Measurements from ENCODE around the gene POFUT2.

The POFUT2 gene

DNA sequence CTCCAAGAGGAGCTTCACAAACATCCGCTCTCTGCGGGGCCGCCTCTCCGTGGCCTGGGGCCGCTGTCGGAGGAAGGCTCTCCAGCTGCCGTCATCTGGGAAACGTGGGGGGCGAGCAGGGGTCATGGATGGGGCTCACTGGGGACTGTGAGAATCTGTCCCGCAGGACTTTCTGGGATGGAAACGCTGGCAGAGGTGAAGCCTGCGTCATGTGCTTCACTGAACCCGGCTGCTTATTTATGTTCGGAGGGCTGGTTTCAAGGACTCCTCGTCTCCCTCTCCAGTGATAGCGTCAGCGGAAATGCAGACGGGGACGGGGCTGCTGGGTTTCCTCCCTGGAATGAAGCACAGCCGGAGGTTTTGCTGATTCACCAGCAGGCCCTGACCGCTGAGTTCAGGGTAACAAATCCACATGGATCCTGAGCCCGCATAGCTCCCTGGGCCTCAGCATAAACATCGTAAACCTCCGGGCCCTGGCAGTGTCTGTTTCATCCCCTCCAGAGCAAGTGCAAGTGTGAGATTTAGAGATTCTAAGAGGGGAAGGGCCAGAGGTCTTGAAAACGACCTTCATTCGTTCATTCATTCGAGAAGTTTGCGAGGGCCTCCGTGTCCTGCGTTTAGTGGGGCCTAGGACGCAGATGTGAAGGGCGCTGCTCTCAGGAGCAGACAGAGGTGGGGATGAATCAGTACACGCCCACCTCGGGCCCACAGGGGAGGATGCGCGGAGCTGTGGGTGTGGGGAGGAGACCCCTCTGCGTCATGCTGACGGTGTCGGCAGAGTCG lies 7.0 kb upstream of the POFUT2 start:
- H3K27ac ChIP-seq, result no peak overlapping the region

DNA sequence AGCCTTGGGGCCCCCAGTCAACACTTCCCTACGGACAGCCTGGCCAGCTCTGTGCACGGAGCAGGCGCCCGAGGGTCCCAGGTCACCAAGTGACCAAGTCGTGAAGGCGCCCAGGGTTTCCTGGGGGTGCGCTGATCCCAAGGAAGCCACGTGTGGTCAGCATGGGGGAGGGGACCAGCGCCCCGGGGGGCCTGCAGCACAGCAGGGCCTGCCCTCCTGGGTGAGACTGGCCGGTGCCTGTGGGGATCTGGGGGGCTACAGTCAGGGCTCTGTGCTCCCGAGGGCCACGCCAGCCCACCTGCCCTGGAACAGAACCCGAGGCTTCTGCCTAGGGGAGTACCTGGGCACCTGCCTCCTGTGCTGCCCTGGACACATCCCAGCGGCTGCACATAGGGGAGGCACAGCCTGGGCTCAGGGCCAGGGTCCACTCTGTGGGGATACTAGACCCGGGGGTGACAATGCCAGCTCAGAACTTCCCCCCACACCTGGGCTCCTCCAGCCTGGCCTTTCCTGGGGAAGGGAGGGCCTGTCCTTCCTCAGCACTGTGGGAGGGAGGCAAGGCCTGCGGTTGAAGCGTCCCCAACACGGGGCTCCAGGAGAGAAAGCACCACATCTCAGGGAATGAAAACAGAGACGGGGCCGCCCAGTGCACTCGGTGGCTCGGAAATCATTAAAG lies 6.2 kb upstream of the POFUT2 start:
- H3K27ac ChIP-seq, result no peak overlapping the region
- H3K9me3 ChIP-seq (ENCODE audit: severe bottlenecking), result no peaks in the 10 kb centered on the region
- no peaks in the 10 kb centered on the region for H3K27me3 ChIP-seq (ENCODE audit: insufficient read depth, low read depth, severe bottlenecking)
- TF ChIP-seq, protein P1, sequence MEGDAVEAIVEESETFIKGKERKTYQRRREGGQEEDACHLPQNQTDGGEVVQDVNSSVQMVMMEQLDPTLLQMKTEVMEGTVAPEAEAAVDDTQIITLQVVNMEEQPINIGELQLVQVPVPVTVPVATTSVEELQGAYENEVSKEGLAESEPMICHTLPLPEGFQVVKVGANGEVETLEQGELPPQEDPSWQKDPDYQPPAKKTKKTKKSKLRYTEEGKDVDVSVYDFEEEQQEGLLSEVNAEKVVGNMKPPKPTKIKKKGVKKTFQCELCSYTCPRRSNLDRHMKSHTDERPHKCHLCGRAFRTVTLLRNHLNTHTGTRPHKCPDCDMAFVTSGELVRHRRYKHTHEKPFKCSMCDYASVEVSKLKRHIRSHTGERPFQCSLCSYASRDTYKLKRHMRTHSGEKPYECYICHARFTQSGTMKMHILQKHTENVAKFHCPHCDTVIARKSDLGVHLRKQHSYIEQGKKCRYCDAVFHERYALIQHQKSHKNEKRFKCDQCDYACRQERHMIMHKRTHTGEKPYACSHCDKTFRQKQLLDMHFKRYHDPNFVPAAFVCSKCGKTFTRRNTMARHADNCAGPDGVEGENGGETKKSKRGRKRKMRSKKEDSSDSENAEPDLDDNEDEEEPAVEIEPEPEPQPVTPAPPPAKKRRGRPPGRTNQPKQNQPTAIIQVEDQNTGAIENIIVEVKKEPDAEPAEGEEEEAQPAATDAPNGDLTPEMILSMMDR (IDR thresholded peaks at IDR 0.05; ENCODE audit: low read depth, low read length), result no peak
- H3K4me3 ChIP-seq (ENCODE audit: low read depth, low read length), result no peak overlapping the region
- DNase-seq, result no peak
- no peaks in the 10 kb centered on the region for H3K36me3 ChIP-seq

More for the DNA sequence above, 7.0 kb upstream of the POFUT2 start:
- no peak for DNase-seq
- H3K4me3 ChIP-seq (ENCODE audit: low read depth, low read length), result no peak overlapping the region
- TF ChIP-seq, protein P1 (IDR thresholded peaks at IDR 0.05; ENCODE audit: low read depth, low read length), result no peak
- H3K36me3 ChIP-seq, result no peaks in the 10 kb centered on the region
- H3K27me3 ChIP-seq (ENCODE audit: insufficient read depth, low read depth, severe bottlenecking), result no peaks in the 10 kb centered on the region
- H3K9me3 ChIP-seq (ENCODE audit: severe bottlenecking), result no peaks in the 10 kb centered on the region

DNA sequence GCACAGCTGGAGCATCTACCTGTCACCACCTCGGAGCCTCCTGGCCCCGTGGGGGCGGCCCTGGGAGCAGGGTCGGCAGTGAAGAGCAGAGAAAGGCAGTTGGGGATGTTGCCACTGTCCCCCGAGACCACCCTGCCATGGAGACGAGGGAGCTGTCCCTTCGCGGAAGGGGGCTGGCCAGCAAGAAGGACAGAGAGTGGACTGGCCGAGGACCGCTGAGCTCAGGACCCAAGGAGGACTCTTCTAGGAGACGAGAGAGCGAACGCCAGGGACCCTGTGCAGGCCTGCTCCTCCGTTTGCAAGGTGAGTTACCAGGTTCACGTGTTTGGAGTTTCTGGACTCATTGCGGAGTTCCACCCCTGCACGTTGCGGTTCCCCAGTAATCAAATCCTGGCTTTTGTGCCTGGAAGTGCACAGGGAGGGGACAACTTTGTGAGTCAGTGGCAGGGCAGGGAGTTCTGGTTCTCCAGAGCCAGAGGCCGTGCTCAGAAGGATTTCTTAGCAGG lies 5.6 kb upstream of the POFUT2 start:
- H3K36me3 ChIP-seq, result no peaks in the 10 kb centered on the region
- no peaks in the 10 kb centered on the region for H3K27me3 ChIP-seq (ENCODE audit: insufficient read depth, low read depth, severe bottlenecking)
- H3K4me3 ChIP-seq (ENCODE audit: low read depth, low read length), result no peak overlapping the region
- TF ChIP-seq, protein P1 (IDR thresholded peaks at IDR 0.05; ENCODE audit: low read depth, low read length), result no peak
- H3K27ac ChIP-seq, result no peak overlapping the region
- no peak for DNase-seq
- H3K9me3 ChIP-seq (ENCODE audit: severe bottlenecking), result no peaks in the 10 kb centered on the region

DNA sequence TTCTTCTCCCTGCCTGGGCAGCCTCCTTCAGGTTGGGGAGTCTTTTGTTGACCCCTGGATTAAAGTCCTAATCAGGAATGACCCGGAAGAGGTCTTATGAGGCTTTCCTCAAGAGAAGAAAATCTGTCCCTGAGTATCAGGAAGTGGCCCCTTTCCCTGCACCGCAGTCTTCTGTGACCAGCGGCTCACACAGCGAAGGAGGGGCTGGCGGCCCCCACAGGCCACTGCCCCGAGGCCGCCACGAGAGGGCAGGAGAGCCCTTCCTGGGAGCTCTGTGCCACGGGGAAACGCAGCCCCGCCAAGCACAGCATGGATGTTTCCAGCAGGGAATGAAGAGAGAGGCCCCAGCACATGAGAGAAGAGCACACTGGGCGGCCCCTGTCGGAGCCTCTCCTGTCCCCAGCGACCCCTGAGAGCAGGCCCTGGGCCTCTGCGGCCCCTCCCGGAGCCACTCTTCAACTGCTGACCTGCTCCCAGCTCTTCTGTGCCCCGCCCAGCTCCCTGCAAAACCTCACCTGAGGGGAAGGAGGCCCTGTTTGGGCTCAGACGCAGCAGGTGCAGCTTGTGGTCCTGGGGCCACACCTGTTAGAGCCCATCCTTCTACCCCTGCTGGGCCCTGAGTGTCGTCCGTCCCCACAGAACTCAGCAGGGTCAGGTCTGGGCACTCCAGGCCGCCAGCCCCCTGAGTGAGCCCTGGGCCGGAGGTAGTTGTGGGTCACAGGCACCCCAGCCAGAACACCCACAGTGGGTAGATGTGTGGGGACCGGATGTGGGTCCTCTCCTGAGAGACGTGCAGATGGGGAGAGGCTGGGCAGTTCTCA lies 4.9 kb upstream of the POFUT2 start:
- H3K4me3 ChIP-seq (ENCODE audit: low read depth, low read length), result no peak overlapping the region
- TF ChIP-seq, protein P1 (IDR thresholded peaks at IDR 0.05; ENCODE audit: low read depth, low read length), result peak; percentile 97
- no peaks in the 10 kb centered on the region for H3K27me3 ChIP-seq (ENCODE audit: insufficient read depth, low read depth, severe bottlenecking)
- peak overlapping the region; percentile 37 for H3K27ac ChIP-seq
- H3K36me3 ChIP-seq, result no peaks in the 10 kb centered on the region
- no peaks in the 10 kb centered on the region for H3K9me3 ChIP-seq (ENCODE audit: severe bottlenecking)
- peak; percentile 91 for DNase-seq

DNA sequence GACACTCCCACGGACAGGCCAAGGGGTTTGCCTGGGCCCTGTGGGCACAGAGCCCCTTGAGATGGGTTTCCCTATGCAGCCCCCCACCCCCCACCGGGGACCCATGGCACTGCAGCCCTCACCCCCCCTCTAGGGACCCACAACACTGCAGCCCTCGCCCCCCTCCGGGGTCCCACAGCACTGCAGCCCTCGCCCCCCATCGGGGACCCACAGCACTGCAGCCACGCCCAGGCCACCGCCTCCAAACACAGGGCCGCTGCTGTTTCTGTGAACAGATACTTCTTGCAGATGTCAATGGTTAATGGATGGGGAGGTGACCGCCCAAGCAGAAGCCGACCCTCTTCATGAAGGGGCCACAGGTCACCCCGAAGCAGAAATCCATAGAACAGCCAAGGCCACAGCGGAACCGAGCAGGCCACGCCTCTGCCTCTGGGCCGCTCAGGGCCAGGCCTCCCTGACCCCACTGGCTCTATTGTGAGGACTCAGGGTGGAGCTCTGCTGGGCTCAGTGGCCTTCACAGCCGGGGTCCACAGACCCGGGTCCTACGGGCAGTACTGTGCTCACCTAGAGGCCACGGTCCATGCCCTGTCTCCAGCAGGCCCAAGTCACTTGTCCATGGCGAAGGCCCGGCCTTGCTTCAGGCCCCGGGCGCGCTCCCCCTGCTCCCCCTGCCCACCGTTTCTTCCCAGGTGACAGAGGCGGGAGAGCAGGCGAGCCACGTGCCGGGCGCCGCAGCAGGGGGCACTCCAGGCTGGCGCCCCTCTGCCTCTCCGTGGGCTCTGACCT lies 4.1 kb upstream of the POFUT2 start:
- no peak for DNase-seq

More for the DNA sequence above, 4.1 kb upstream of the POFUT2 start:
- Histone ChIP-seq H3K9me3 (ENCODE audit: severe bottlenecking) (no peaks in the 10 kb centered on the region), H3K27ac (peak overlapping the region; percentile 37), H3K4me3 (ENCODE audit: low read depth, low read length) (no peak overlapping the region), H3K27me3 (ENCODE audit: insufficient read depth, low read depth, severe bottlenecking) (no peaks in the 10 kb centered on the region), H3K36me3 (no peaks in the 10 kb centered on the region)
- TF ChIP-seq, protein P1 (IDR thresholded peaks at IDR 0.05; ENCODE audit: low read depth, low read length), result no peak

Data from WERI-Rb-1 (cell line).